HG03159 (cell line): Measurements from ENCODE around the gene NUDT16L1.

ENCODE experiments used
- ATAC-seq: cut with Tn5 transposase; IDR thresholded peaks from one replicate; pipeline ENCODE4 v1.9.1; 2021; ENCODE audit warnings: mild to moderate bottlenecking, moderate library complexity; ENCODE audit not compliant: unreplicated experiment

NUDT16L1 gene

DNA sequence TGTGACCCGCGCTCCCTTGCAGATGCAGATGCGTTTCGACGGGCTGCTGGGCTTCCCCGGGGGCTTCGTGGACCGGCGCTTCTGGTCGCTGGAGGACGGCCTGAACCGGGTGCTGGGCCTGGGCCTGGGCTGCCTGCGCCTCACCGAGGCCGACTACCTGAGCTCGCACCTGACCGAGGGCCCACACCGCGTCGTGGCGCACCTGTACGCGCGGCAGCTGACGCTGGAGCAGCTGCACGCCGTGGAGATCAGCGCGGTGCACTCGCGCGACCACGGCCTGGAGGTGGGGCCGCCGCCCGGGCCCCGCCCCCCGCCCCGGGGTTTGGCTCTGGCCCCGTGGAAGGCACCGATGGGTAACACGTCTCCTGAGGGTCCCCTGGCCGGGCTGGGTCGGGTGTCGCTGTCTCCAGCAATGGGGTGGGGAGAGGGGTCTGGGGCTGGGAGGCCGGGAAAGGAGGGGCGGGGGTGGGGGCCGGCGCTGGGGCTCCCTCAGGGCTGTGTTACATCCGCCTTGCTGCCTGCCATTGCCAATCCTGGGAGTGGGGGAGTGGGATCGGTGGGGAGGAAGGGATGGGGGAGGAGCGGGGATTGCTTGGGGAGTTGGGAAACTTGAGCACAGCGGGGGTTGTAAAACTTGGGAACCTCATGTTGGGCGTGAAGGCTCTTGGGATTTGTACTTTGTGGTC is 737 bp downstream of the NUDT16L1 start:
- ATAC-seq, result peak; percentile 11

DNA sequence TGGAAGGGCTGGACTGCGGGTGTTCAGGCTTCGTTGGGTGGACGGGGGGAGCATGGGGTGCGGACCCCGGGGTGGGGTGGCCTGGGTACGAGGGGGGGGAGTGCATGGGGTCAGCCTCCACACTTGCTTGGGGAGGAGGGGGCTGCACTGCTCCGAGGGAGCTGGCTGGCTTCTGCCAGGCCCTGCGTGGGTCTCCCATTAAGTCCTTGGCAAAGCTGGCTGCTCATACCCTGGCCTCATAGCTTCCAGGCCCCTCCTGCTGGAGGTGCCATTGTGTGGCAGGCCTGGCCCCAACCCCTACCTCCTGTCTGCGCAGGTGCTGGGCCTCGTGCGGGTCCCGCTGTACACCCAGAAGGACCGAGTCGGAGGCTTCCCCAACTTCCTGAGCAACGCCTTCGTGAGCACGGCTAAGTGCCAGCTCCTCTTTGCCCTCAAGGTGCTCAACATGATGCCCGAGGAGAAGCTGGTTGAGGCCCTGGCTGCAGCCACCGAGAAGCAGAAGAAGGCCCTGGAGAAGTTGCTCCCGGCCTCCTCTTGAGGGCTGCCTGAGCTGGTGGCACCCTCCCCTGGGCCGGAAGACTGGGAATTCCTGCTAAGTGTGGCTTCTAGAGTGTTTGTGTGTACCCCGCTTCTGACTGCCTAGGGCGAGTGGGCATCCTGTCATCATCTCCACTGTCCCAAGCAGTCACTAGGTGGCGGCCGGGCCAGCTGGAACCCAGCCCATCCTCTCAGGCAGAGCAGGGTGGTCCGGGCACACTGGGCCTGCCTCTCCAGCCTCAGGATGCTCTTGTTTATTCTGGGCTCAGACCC is 1.5 kb downstream of the NUDT16L1 start:
- no peak for ATAC-seq

GRCh38 chr16:4695473-4696171 is 2.3 kb downstream of the NUDT16L1 start:
- no peak for ATAC-seq

DNA sequence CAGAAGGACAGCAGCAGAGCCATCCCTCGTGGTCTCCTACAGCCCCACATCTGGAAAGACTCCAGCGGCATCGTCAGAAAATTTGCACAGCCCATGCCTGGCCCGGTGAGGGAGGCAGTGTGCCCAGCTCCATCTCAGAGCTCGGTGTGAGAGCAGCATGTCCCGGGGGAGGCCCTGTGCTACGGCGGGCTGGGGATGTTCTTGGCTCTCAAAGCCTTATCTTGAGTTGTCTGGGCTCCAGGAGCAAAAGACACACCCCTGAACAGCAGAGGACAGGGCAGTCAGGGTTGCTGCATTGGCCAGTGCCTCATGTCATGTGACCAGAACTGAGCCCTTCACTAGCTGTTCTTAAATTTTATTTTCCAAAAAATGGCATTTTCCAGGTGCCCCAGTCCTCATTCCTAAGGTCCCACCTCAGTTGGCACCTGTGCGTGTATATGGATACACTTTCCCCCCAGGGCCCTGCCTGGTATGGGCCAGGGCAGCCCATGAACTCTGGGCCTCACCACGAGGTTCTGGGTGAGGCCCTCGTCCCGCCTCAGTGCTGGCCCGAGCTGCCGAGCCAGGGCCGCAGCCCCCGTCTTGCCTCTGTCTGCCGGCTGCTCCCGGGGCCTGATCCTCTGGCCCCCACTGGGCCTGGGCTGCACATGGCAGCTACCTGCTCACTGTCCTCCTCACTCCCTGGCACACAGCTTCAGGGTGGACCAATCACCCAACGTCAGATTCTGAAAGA is 3.0 kb downstream of the NUDT16L1 start:
- ATAC-seq, result no peak

DNA sequence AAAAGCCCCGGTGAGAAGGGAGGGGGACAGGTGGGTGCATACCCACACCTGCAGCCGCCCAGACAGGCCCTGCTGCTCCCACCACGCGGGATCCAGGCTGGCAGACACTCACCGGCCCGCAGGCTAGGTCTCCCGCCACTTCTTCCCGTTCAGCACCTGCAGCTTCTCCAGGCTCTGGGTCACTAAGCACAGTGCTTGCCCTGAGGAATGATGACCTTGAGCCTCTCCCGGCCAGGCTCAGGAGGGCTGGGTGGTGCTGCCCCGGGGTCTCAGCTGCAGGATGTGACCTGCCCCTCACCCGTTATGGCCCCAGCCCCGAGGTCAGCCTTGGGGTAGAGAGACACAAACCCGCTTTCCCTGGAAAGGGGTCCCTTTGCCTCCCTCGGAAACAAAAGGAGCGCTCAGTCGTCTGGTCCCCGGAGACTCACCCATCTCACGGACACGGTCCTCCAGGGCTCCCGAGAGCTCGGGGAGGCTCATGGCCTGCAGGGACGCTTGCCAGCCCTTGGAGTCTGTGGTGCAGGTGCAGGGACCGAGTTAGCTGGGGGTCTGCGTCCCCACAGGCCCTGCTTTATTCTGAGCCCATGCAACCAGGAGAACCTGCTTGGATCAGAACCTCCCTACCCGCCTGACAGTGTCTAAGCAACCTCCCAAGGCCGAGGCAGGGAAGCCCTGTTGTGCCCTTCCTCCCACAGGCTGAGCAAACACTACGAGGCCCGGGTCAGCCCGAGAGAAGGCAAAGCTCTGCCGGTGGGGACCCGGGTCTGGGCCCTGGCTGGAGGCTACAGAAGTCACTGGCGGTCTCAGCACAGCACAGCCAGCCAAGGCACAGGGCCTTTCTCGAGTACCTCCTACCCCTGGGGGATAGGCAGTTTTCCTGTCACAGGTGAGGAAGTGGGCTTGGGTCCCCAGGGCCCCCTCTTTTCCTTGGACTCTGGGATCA is 3.8 kb downstream of the NUDT16L1 start:
- ATAC-seq, result no peak

DNA sequence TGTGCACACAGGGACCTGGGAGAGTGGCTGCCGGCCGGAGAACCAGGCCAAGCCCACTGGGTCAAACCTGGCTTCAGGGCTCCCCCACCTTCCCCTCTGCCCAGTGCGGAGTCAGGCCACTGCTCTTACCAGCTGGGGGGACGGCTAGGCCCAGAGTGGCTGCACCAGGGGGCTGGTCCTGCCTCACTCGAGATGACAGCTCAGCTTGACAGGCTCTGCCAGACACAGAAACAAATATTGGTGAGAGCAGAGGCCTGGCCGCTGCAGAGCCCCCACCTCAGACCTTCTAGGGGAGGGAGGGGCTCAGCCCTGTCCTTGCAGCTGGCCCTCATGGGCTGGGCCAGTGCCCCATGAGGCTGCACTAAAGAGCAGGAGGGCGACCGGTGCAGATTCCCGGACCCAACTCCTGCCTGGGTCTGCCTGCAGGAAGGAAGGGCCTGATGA is 4.5 kb downstream of the NUDT16L1 start:
- no peak for ATAC-seq

- ATAC-seq, result no peak
These were observed 5.1 kb downstream of the NUDT16L1 start for GRCh38 chr16:4698321-4699045.

DNA sequence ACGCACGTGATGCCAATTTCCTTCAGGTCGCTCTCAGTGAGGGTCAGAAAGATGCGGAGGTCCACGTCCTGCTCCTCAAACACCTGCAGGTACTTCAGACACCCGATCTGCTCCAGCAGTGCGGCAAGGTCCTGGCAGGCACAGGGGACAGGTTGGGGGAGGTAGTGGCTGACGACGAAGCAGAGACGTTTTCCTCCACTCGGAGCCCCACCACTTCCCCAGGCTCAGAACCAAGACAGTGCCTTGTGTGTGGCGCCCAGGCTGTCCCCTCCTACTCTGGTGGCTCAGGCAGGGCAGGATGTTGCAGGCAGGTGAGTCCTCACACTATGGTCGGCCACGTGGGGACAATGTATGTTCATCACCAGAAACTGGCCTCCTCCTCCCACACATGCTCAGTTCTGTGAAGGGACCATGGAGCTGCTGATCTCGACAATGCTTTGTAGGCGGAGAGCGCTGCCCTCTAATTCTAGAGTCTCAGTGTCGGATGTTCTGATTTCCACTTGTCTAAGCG is 5.7 kb downstream of the NUDT16L1 start:
- no peak for ATAC-seq

DNA sequence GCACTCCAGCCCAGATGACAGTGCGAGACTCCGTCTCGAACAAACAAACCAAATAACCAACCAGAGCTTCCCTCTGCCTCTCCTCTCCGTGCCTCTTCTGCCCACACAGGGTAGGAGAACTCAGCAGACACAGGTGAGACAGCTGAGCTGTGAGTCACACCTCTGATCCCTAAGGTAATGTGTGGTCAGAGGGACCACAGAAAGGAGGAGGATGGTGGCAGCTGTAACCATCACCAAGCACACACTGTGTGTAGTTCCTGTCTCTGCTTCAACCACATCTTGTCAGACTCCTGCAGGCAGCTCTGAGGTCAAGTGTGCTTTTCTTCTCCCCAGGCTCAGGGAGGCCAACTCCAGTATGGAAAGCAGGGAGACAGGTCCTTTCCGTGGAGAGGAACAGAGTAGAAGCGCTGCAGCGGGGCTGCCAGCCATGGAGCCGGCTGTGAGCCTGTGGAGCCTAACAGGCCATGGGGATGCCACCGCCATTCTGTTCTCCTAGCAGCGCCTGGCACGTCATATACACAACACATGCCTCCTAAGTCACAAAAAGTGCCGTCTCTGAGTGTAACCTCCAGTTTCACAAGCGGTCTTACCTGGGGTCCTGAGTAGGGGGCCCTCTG is 7.1 kb downstream of the NUDT16L1 start:
- ATAC-seq, result no peak

- ATAC-seq, result no peak
These were observed 7.8 kb downstream of the NUDT16L1 start for GRCh38 chr16:4700997-4701743.

GRCh38 chr16:4701791-4702465 is 8.6 kb downstream of the NUDT16L1 start:
- ATAC-seq, result no peak

DNA sequence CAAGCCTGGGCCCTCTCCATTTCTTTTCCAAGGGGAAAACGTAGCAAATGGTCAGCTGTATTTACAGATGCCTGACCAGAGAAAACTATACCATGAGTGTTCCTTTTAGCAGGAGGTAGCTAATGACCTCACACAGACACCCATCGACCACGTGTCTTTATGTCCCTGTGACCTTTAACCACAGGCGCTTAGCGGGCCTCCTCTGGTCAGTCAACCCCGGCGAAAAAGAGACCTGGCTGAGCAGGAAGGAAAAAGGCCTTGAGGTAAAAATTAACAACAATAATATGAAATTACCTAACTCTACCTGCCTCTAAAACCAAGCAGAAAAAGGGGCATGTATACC is 9.1 kb downstream of the NUDT16L1 start:
- ATAC-seq, result no peak

- no peak for ATAC-seq
These were observed 10.5 kb downstream of the NUDT16L1 start for GRCh38 chr16:4703906-4704305.

GRCh38 chr16:4704491-4704890 is 11.1 kb downstream of the NUDT16L1 start:
- ATAC-seq, result no peak

- no peak for ATAC-seq
These were observed 11.6 kb downstream of the NUDT16L1 start for GRCh38 chr16:4704913-4705312.

- no peak for ATAC-seq
These were observed 13.5 kb downstream of the NUDT16L1 start for GRCh38 chr16:4706871-4707270.

GRCh38 chr16:4709481-4709880 is 16.1 kb downstream of the NUDT16L1 start:
- ATAC-seq, result no peak
